RWPE2 (cell line): Measurements from ENCODE around the gene P2RX5.
A peak's percentile ranks its signal among the peaks of the same experiment; 100 is the strongest.

Experiments used
- ATAC-seq: fragments of 200-7000 bp; cut with Tn5 transposase; 3 replicates; pipeline ENCODE4 v1.9.1; 2021; ENCODE audit warnings: low read depth
- DNase-seq: peaks from one replicate; pipeline ENCODE4 v3.0.0-alpha.2; 2020; ENCODE audit warnings: low spot score
- H3K27ac ChIP-seq: fragments of 450-650 bp; 2 replicates; pipeline ENCODE4 v1.5.1; 2017; ENCODE audit warnings: mild to moderate bottlenecking; ENCODE audit not compliant: poor library complexity, severe bottlenecking
- H3K27me3 ChIP-seq: fragments of 250-450 bp; sonication (Bioruptor Pico); 2 replicates; pipeline ENCODE4 v1.5.1; 2021; ENCODE audit warnings: mild to moderate bottlenecking, moderate library complexity; ENCODE audit not compliant: insufficient read depth, poor library complexity, severe bottlenecking
- H3K36me3 ChIP-seq: fragments of 250-450 bp; sonication (Bioruptor Pico); 2 replicates; pipeline ENCODE4 v1.5.1; 2020; ENCODE audit warnings: low read depth, mild to moderate bottlenecking, moderate library complexity
- H3K4me1 ChIP-seq: fragments of 250-450 bp; sonication (Bioruptor Pico); 2 replicates; pipeline ENCODE4 v1.5.1; 2021; ENCODE audit warnings: mild to moderate bottlenecking, moderate library complexity; ENCODE audit not compliant: insufficient read depth, poor library complexity, severe bottlenecking
- H3K4me3 ChIP-seq: fragments of 250-450 bp; sonication (Bioruptor Pico); 2 replicates; pipeline ENCODE4 v1.5.1; 2021; ENCODE audit warnings: mild to moderate bottlenecking, moderate library complexity; ENCODE audit not compliant: severe bottlenecking
- H3K9me3 ChIP-seq: fragments of 250-450 bp; sonication (Bioruptor Pico); 2 replicates; pipeline ENCODE4 v1.5.1; 2021; ENCODE audit warnings: mild to moderate bottlenecking, moderate library complexity; ENCODE audit not compliant: severe bottlenecking
- CTCF ChIP-seq: fragments of 450-650 bp; IDR thresholded peaks from one replicate; pipeline ENCODE4 v1.5.1; 2017; ENCODE audit warnings: mild to moderate bottlenecking, moderate library complexity; ENCODE audit not compliant: poor library complexity, severe bottlenecking

Gene P2RX5

GRCh38 chr17:3636154-3636907, 59.6 kb downstream of the P2RX5 start, which contains the start of the genes CTNS and SHPK:
TSS of gene CTNS (plus strand) at chr17:3636760. CDS start at chr17:3640207, 3,447 bp downstream.
TSS of gene SHPK (minus strand) at chr17:3636250. CDS start at chr17:3636219, 31 bp downstream.
- no peaks in the 10 kb centered on the region for H3K9me3 ChIP-seq
- no peaks in the 10 kb centered on the region for H3K27me3 ChIP-seq
- H3K4me3 ChIP-seq = peak within 1 kb of the TSS; percentile 90
- TF ChIP-seq CTCF = no peak
- peak; percentile 96 for ATAC-seq
- H3K4me1 ChIP-seq = peaks cover 7% of the 10 kb centered on the region
- DNase-seq = peak; percentile 97
- H3K36me3 ChIP-seq = 0 out of 2 replicates have a peak, but pooled peaks cover 7% of the 10 kb centered on the region
- peak within 1 kb of the TSS; percentile 67 for H3K27ac ChIP-seq

GRCh38 chr17:3635474-3636153, 60.3 kb downstream of the P2RX5 start:
- peak overlapping the region; percentile 67 for H3K27ac ChIP-seq
- no peak for ATAC-seq
- no peaks in the 10 kb centered on the region for H3K27me3 ChIP-seq
- H3K4me1 ChIP-seq = peaks cover 7% of the 10 kb centered on the region
- peak overlapping the region; percentile 90 for H3K4me3 ChIP-seq
- no peak for DNase-seq
- H3K36me3 ChIP-seq = 0 out of 2 replicates have a peak, but pooled peaks cover 7% of the 10 kb centered on the region
- H3K9me3 ChIP-seq = no peaks in the 10 kb centered on the region
- no peak for TF ChIP-seq CTCF

GRCh38 chr17:3632287-3632686, 63.7 kb downstream of the P2RX5 start:
- Histone ChIP-seq H3K27me3 (no peaks in the 10 kb centered on the region), H3K27ac (no peak overlapping the region), H3K4me1 (peaks cover 7% of the 10 kb centered on the region), H3K4me3 (no peak overlapping the region), H3K9me3 (no peaks in the 10 kb centered on the region), H3K36me3 (peaks cover 23% of the 10 kb centered on the region)
- no peak for DNase-seq
- TF ChIP-seq CTCF = no peak
- no peak for ATAC-seq

GRCh38 chr17:3630781-3631180, 65.2 kb downstream of the P2RX5 start:
- peaks cover 34% of the 10 kb centered on the region for H3K36me3 ChIP-seq

More at GRCh38 chr17:3630781-3631180, 65.2 kb downstream of the P2RX5 start:
- Histone ChIP-seq H3K4me3 (no peak overlapping the region), H3K4me1 (peaks cover 7% of the 10 kb centered on the region), H3K27me3 (no peaks in the 10 kb centered on the region), H3K27ac (no peak overlapping the region), H3K9me3 (no peaks in the 10 kb centered on the region)
- no peak for TF ChIP-seq CTCF
- DNase-seq = no peak
- no peak for ATAC-seq
